Stimulated activated CD4-positive, alpha-beta T cell treated with anti-CD3 and anti-CD28 coated beads, Interleukin-15, amount 100 ng/mL, for 1 hour (primary cell): ENCODE results near the gene ADCK2.
"Not testable (repeated sequence)": the region's sequence is repeated elsewhere in the genome, so short reads cannot be mapped to it uniquely, and the experiment has no call there.

Source experiments
- DNase-seq, 2 donors: peaks; one replicate each; pipeline ENCODE4 v3.0.0-alpha.2; 2020; ENCODE audit warnings: low read depth in 1 of 2, low spot score in 1 of 2

ADCK2 gene

GRCh38 chr7:140672382-140673062 is at the start of gene ADCK2:
ADCK2 (plus strand) TSS chr7:140672945; CDS start chr7:140673331, 386 bp downstream.
- peak; percentile 33 to 60 for DNase-seq

GRCh38 chr7:140623980-140624379 is 48.8 kb upstream of the ADCK2 start:
- DNase-seq: no peak

GRCh38 chr7:140624392-140625191 is 48.2 kb upstream of the ADCK2 start:
- DNase-seq: no peak

GRCh38 chr7:140625192-140625558 is 47.6 kb upstream of the ADCK2 start:
- not testable (repeated sequence) for DNase-seq

GRCh38 chr7:140625908-140626868 is 46.6 kb upstream of the ADCK2 start:
- no peak for DNase-seq

- no peak for DNase-seq
These were observed 41.7 kb upstream of the ADCK2 start for GRCh38 chr7:140631021-140631420.

- no peak for DNase-seq
These were observed 41.1 kb upstream of the ADCK2 start for GRCh38 chr7:140631602-140632001.

- no peak for DNase-seq
These were observed 37.4 kb upstream of the ADCK2 start for GRCh38 chr7:140635345-140635744.

- DNase-seq: no peak
These were observed 36.9 kb upstream of the ADCK2 start for GRCh38 chr7:140635816-140636215.

- DNase-seq: no peak
These were observed 35.3 kb upstream of the ADCK2 start for GRCh38 chr7:140637400-140637799.

- no peak for DNase-seq
These were observed 34.5 kb upstream of the ADCK2 start for GRCh38 chr7:140638173-140638791.

- no peak for DNase-seq
These were observed 33.2 kb upstream of the ADCK2 start for GRCh38 chr7:140639366-140640053.

GRCh38 chr7:140640060-140640637 is 32.6 kb upstream of the ADCK2 start:
- no peak for DNase-seq

GRCh38 chr7:140640727-140641523 is 31.8 kb upstream of the ADCK2 start, which contains the start of gene DENND2A:
DENND2A (minus strand) TSS chr7:140640813; CDS start chr7:140602397, 38,416 bp downstream.
- no peak for DNase-seq

GRCh38 chr7:140641524-140642195 is 31.1 kb upstream of the ADCK2 start:
- no peak for DNase-seq

GRCh38 chr7:140643416-140643815 is 29.3 kb upstream of the ADCK2 start:
- no peak for DNase-seq

GRCh38 chr7:140644761-140645160 is 28.0 kb upstream of the ADCK2 start:
- DNase-seq: not testable (repeated sequence)

- no peak for DNase-seq
These were observed 27.4 kb upstream of the ADCK2 start for GRCh38 chr7:140645166-140645900.
